ENCODE results near the gene ETF1. TPM values are rescaled to one million over a fixed set of nuclear protein-coding genes. Genes with fewer than 3 reads are reported as not detected.

ETF1 gene
- total RNA-seq, 1 experiment from 2014 or later: 179 TPM

GRCh38 chr5:138495351-138495750 lies 47.7 kb downstream of the ETF1 start:
- peaks cover 16% of the 10 kb centered on the region for H3K4me1 Mint-ChIP-seq (ENCODE audit: low read depth, unreplicated experiment)
- ChIA-PET CTCF (no interaction called here), POLR2A (no interaction called here)
- no peak overlapping the region for H3K4me3 ChIP-seq (ENCODE audit: low read depth, low read length)
- no peak for DNase-seq
- no peak overlapping the region for H3K4me3 Mint-ChIP-seq (ENCODE audit: unreplicated experiment)
- BruUV-seq (replicated peaks): no TSS peak
- no peaks in the 10 kb centered on the region for H3K27me3 ChIP-seq (replicated peaks; ENCODE audit: control insufficient read depth, insufficient read depth, low read length)
- H3K36me3 ChIP-seq (ENCODE audit: control insufficient read depth, insufficient read depth, low read length): no peaks in the 10 kb centered on the region
- intact Hi-C loops (cut with micrococcal nuclease; ENCODE audit: unreplicated experiment): no loop called here
- TF ChIP-seq CTCF (IDR thresholded peaks at IDR 0.05; ENCODE audit: insufficient read depth in 1 of 2, low read depth in 1 of 2, low read length in 1 of 2, severe bottlenecking in 1 of 2, unreplicated experiment in 1 of 2): no peak
- no peak overlapping the region for H3K27ac Mint-ChIP-seq (ENCODE audit: unreplicated experiment)
- H3K9me3 Mint-ChIP-seq (ENCODE audit: unreplicated experiment): no peaks in the 10 kb centered on the region
- H3K27me3 Mint-ChIP-seq (ENCODE audit: insufficient read depth, unreplicated experiment): peaks cover 3% of the 10 kb centered on the region
- peaks cover 18% of the 10 kb centered on the region for H3K36me3 Mint-ChIP-seq (ENCODE audit: insufficient read depth, unreplicated experiment)
- H3K4me1 ChIP-seq: peaks cover 25% of the 10 kb centered on the region
- no peaks in the 10 kb centered on the region for H3K9me3 ChIP-seq

GRCh38 chr5:138492560-138493045 lies 50.4 kb downstream of the ETF1 start:
- CTCF ChIA-PET: interaction anchor here (0.6 to 1.6 kb wide), 7 partner anchors 9 to 43 kb away, joined by 3 to 18 read pairs (median 5); partner anchors contain the start of gene EGR1
- POLR2A ChIA-PET: interaction anchor here (0.6 to 1.4 kb wide), 4 partner anchors 11 to 51 kb away, joined by 3 to 6 read pairs (median 6); partner anchors contain the start of gene EGR1
- DNase-seq: no peak
- Histone ChIP-seq H3K4me3 (ENCODE audit: low read depth, low read length) (peak overlapping the region; percentile 54), H3K27me3 (replicated peaks; ENCODE audit: control insufficient read depth, insufficient read depth, low read length) (no peaks in the 10 kb centered on the region), H3K9me3 (no peaks in the 10 kb centered on the region), H3K36me3 (ENCODE audit: control insufficient read depth, insufficient read depth, low read length) (no peaks in the 10 kb centered on the region), H3K4me1 (peaks cover 44% of the 10 kb centered on the region)
- H3K36me3 Mint-ChIP-seq (ENCODE audit: insufficient read depth, unreplicated experiment): peaks cover 18% of the 10 kb centered on the region
- H3K27me3 Mint-ChIP-seq (ENCODE audit: insufficient read depth, unreplicated experiment): peaks cover 3% of the 10 kb centered on the region
- peak overlapping the region; percentile 87 for H3K4me3 Mint-ChIP-seq (ENCODE audit: unreplicated experiment)
- no peak for TF ChIP-seq CTCF (IDR thresholded peaks at IDR 0.05; ENCODE audit: insufficient read depth in 1 of 2, low read depth in 1 of 2, low read length in 1 of 2, severe bottlenecking in 1 of 2, unreplicated experiment in 1 of 2)
- BruUV-seq (replicated peaks): no TSS peak
- no peaks in the 10 kb centered on the region for H3K9me3 Mint-ChIP-seq (ENCODE audit: unreplicated experiment)
- intact Hi-C loops (cut with micrococcal nuclease; ENCODE audit: unreplicated experiment): loop anchor here (1.0 to 2.0 kb wide), 2 partner anchors 28 to 50 kb away; partner anchors contain the start of gene ETF1
- H3K27ac Mint-ChIP-seq (ENCODE audit: unreplicated experiment): peak overlapping the region; percentile 86
- H3K4me1 Mint-ChIP-seq (ENCODE audit: low read depth, unreplicated experiment): peaks cover 16% of the 10 kb centered on the region

GRCh38 chr5:138491669-138492559 lies 51.1 kb downstream of the ETF1 start:
- Histone ChIP-seq H3K9me3 (no peaks in the 10 kb centered on the region), H3K27me3 (replicated peaks; ENCODE audit: control insufficient read depth, insufficient read depth, low read length) (no peaks in the 10 kb centered on the region), H3K36me3 (ENCODE audit: control insufficient read depth, insufficient read depth, low read length) (no peaks in the 10 kb centered on the region), H3K4me3 (ENCODE audit: low read depth, low read length) (peak overlapping the region; percentile 54), H3K4me1 (peaks cover 44% of the 10 kb centered on the region)
- Mint-ChIP-seq H3K4me1 (ENCODE audit: low read depth, unreplicated experiment) (peaks cover 16% of the 10 kb centered on the region), H3K27me3 (ENCODE audit: insufficient read depth, unreplicated experiment) (peaks cover 3% of the 10 kb centered on the region), H3K4me3 (ENCODE audit: unreplicated experiment) (peak overlapping the region; percentile 87), H3K36me3 (ENCODE audit: insufficient read depth, unreplicated experiment) (peaks cover 18% of the 10 kb centered on the region), H3K27ac (ENCODE audit: unreplicated experiment) (peak overlapping the region; percentile 86), H3K9me3 (ENCODE audit: unreplicated experiment) (no peaks in the 10 kb centered on the region)
- peak; percentile 83 to 88 for DNase-seq
- ChIA-PET CTCF (interaction anchor here (1.2 to 1.6 kb wide), 3 partner anchors 10 to 40 kb away, joined by 3 to 18 read pairs (median 6); no protein-coding TSS in a partner anchor), POLR2A (interaction anchor here (0.6 to 1.4 kb wide), 2 partner anchors 12 to 51 kb away, joined by 3 to 5 read pairs; no protein-coding TSS in a partner anchor)
- no peak for TF ChIP-seq CTCF (IDR thresholded peaks at IDR 0.05; ENCODE audit: insufficient read depth in 1 of 2, low read depth in 1 of 2, low read length in 1 of 2, severe bottlenecking in 1 of 2, unreplicated experiment in 1 of 2)
- no TSS peak for BruUV-seq (replicated peaks)
- intact Hi-C loops (cut with micrococcal nuclease; ENCODE audit: unreplicated experiment): loop anchor here (2.0 kb wide), 1 partner anchor 51 kb away; the partner anchor contains the start of gene ETF1

Measured in Caco-2 (cell line).